ENCODE data around the gene BHMT2. TPM values are rescaled to one million over a fixed set of nuclear protein-coding genes. Genes with fewer than 3 reads are reported as not detected.

Gene BHMT2
- total RNA-seq, 6 experiments from 2014 or later: 0.85 to 1.6 (median 1.1) TPM; not detected in 2

GRCh38 chr5:79080804-79081203 is 11.2 kb downstream of the BHMT2 start:
- Mint-ChIP-seq H3K4me1 (ENCODE audit: low read depth) (peaks cover 7% of the 10 kb centered on the region), H3K27me3 (ENCODE audit: insufficient read depth) (peaks cover 20% of the 10 kb centered on the region), H3K27ac (no peak overlapping the region), H3K9me3 (no peaks in the 10 kb centered on the region), H3K36me3 (ENCODE audit: low read depth) (no peaks in the 10 kb centered on the region), H3K4me3 (no peak overlapping the region)
- no peak for DNase-seq
- TF ChIP-seq CTCF (IDR thresholded peaks at IDR 0.05): no peak

GRCh38 chr5:79081779-79082178 is 12.2 kb downstream of the BHMT2 start:
- Mint-ChIP-seq H3K4me1 (ENCODE audit: low read depth) (peaks cover 7% of the 10 kb centered on the region), H3K9me3 (no peaks in the 10 kb centered on the region), H3K36me3 (ENCODE audit: low read depth) (no peaks in the 10 kb centered on the region), H3K27me3 (ENCODE audit: insufficient read depth) (peaks cover 19% of the 10 kb centered on the region), H3K27ac (no peak overlapping the region), H3K4me3 (no peak overlapping the region)
- TF ChIP-seq CTCF (IDR thresholded peaks at IDR 0.05): no peak
- DNase-seq: no peak

- Mint-ChIP-seq H3K27me3 (ENCODE audit: insufficient read depth) (peaks cover 11% of the 10 kb centered on the region), H3K27ac (no peak overlapping the region), H3K36me3 (ENCODE audit: low read depth) (no peaks in the 10 kb centered on the region), H3K4me1 (ENCODE audit: low read depth) (no peaks in the 10 kb centered on the region; the same call in 1 of the 2 replicates), H3K9me3 (no peaks in the 10 kb centered on the region), H3K4me3 (no peak overlapping the region)
- TF ChIP-seq CTCF (IDR thresholded peaks at IDR 0.05): no peak
- DNase-seq: no peak
Measured at GRCh38 chr5:79086116-79086515, 16.5 kb downstream of the BHMT2 start.

GRCh38 chr5:79088507-79088906 is 18.9 kb downstream of the BHMT2 start:
- Mint-ChIP-seq H3K27me3 (ENCODE audit: insufficient read depth) (peaks cover 11% of the 10 kb centered on the region), H3K4me1 (ENCODE audit: low read depth) (no peaks in the 10 kb centered on the region; the same call in 1 of the 2 replicates), H3K9me3 (no peaks in the 10 kb centered on the region), H3K36me3 (ENCODE audit: low read depth) (no peaks in the 10 kb centered on the region), H3K4me3 (no peak overlapping the region), H3K27ac (no peak overlapping the region)
- TF ChIP-seq CTCF (IDR thresholded peaks at IDR 0.05): no peak
- no peak for DNase-seq

GRCh38 chr5:79091064-79091463 is 21.5 kb downstream of the BHMT2 start:
- Mint-ChIP-seq H3K36me3 (ENCODE audit: low read depth) (no peaks in the 10 kb centered on the region), H3K9me3 (no peaks in the 10 kb centered on the region), H3K27me3 (ENCODE audit: insufficient read depth) (peaks cover 12% of the 10 kb centered on the region), H3K27ac (no peak overlapping the region), H3K4me3 (no peak overlapping the region), H3K4me1 (ENCODE audit: low read depth) (no peaks in the 10 kb centered on the region; the same call in 1 of the 2 replicates)
- no peak for TF ChIP-seq CTCF (IDR thresholded peaks at IDR 0.05)
- no peak for DNase-seq

- Mint-ChIP-seq H3K4me3 (no peak overlapping the region), H3K27me3 (ENCODE audit: insufficient read depth) (peaks cover 14% of the 10 kb centered on the region), H3K36me3 (ENCODE audit: low read depth) (no peaks in the 10 kb centered on the region), H3K9me3 (no peaks in the 10 kb centered on the region), H3K27ac (no peak overlapping the region), H3K4me1 (ENCODE audit: low read depth) (no peaks in the 10 kb centered on the region)
- no peak for DNase-seq
- TF ChIP-seq CTCF (IDR thresholded peaks at IDR 0.05): no peak
Measured at GRCh38 chr5:79093762-79094161, 24.2 kb downstream of the BHMT2 start.

Data from HFFc6 (cell line).